IMR-90 (cell line): Measurements from ENCODE around the gene CCNK. TPM values are rescaled to one million over a fixed set of nuclear protein-coding genes. Genes with fewer than 3 reads are reported as not detected.

Experiments
- ATAC-seq: fragments of 200-7000 bp; cut with Tn5 transposase; 2 replicates; pipeline ENCODE4 v1.9.1; 2020; ENCODE audit warnings: low read depth, mild to moderate bottlenecking, moderate library complexity
- BruUV-seq: library from RNA; stranded (reverse); fragments of 400-500 nt; replicated peaks from 2 replicates; lab custom pipeline; 2021; lab: Mats Ljungman, UMichigan
- CTCF ChIA-PET: fragments of 300-600 bp; formaldehyde crosslinking; extraction: SDS; loops from one replicate; lab custom pipeline; 2021; ENCODE audit warnings: antibody characterized with exemption; lab: Yijun Ruan, JAX
- POLR2A ChIA-PET: fragments of 300-600 bp; sonication (Branson Sonifier 250); formaldehyde crosslinking; loops from one replicate; lab custom pipeline; 2022; ENCODE audit warnings: antibody characterized with exemption; ENCODE audit not compliant: unreplicated experiment; lab: Charles Lee
- DNase-seq: peaks from one replicate; pipeline ENCODE4 v3.0.0; 2013
- H2AFZ ChIP-seq: replicated peaks from 2 replicates; pipeline ENCODE3; 2013; ENCODE audit warnings: low read length, mild to moderate bottlenecking; ENCODE audit not compliant: poor library complexity
- H2AK5ac ChIP-seq: 2 replicates; pipeline ENCODE4 v1.6.1; 2013; ENCODE audit warnings: low read depth, low read length, inconsistent platforms
- H2AK9ac ChIP-seq: replicated peaks from 2 replicates; pipeline ENCODE3; 2013; ENCODE audit warnings: mild to moderate bottlenecking, low read depth, low read length, moderate library complexity; ENCODE audit not compliant: poor library complexity
- H2BK120ac ChIP-seq: 2 replicates; pipeline ENCODE4 v1.6.1; 2013; ENCODE audit warnings: low read depth, low read length, inconsistent platforms
- H2BK15ac ChIP-seq: 3 replicates; pipeline ENCODE4 v1.6.1; 2013; ENCODE audit warnings: low read depth, low read length, inconsistent platforms
- H2BK20ac ChIP-seq: 2 replicates; pipeline ENCODE4 v1.6.1; 2013; ENCODE audit warnings: low read depth, mild to moderate bottlenecking, inconsistent platforms, low read length, moderate library complexity
- H2BK5ac ChIP-seq: 2 replicates; pipeline ENCODE4 v1.6.1; 2013; ENCODE audit warnings: mild to moderate bottlenecking, low read depth, low read length, inconsistent platforms; ENCODE audit not compliant: poor library complexity, severe bottlenecking
- H3K14ac ChIP-seq: replicated peaks from 2 replicates; pipeline ENCODE4 v1.6.1; 2013; ENCODE audit warnings: low read depth, low read length, inconsistent platforms
- H3K18ac ChIP-seq: 2 replicates; pipeline ENCODE4 v1.6.1; 2013; ENCODE audit warnings: low read depth, low read length, control low read depth
- H3K23ac ChIP-seq: 2 replicates; pipeline ENCODE4 v1.6.1; 2013; ENCODE audit warnings: low read depth, low read length, inconsistent platforms
- H3K27ac ChIP-seq: 2 replicates; pipeline ENCODE4 v1.5.1; 2013; ENCODE audit warnings: mild to moderate bottlenecking, control low read depth, low read length; ENCODE audit not compliant: insufficient read depth
- H3K27me3 ChIP-seq: 2 replicates; pipeline ENCODE4 v1.6.1; 2013; ENCODE audit warnings: low read length; ENCODE audit not compliant: control insufficient read depth, insufficient read depth
- H3K36me3 ChIP-seq: 2 replicates; pipeline ENCODE4 v1.6.1; 2013; ENCODE audit warnings: low read length, mixed read lengths; ENCODE audit not compliant: control insufficient read depth, insufficient read depth
- H3K4ac ChIP-seq: 2 replicates; pipeline ENCODE4 v1.6.1; 2013; ENCODE audit warnings: low read depth, low read length, inconsistent platforms
- H3K4me1 ChIP-seq: 2 replicates; pipeline ENCODE4 v1.6.1; 2013; ENCODE audit warnings: low read length, mixed read lengths; ENCODE audit not compliant: control insufficient read depth, insufficient read depth
- H3K4me2 ChIP-seq: 2 replicates; pipeline ENCODE4 v1.6.1; 2013; ENCODE audit warnings: low read depth, mild to moderate bottlenecking, control low read depth, low read length, moderate library complexity
- H3K4me3 ChIP-seq: 2 replicates; pipeline ENCODE4 v1.5.1; 2013; ENCODE audit warnings: low read depth, mild to moderate bottlenecking, control low read depth, low read length, moderate library complexity; ENCODE audit not compliant: insufficient read depth
- H3K56ac ChIP-seq: 2 replicates; pipeline ENCODE4 v1.6.1; 2013; ENCODE audit warnings: low read length, inconsistent platforms; ENCODE audit not compliant: insufficient read depth; ENCODE audit errors: extremely low read depth
- H3K79me1 ChIP-seq, 2 experiments: 2 replicates each; pipeline ENCODE4 v1.6.1; 2013; ENCODE audit warnings: low read length in 2 of 2, inconsistent platforms in 1 of 2, low read depth in 1 of 2
- H3K9ac ChIP-seq: 2 replicates; pipeline ENCODE4 v1.6.1; 2013; ENCODE audit warnings: low read depth, low read length, control low read depth
- H3K9me1 ChIP-seq: 2 replicates; pipeline ENCODE4 v1.6.1; 2013; ENCODE audit warnings: low read length, inconsistent platforms; ENCODE audit not compliant: insufficient read depth
- H3K9me3 ChIP-seq: 2 replicates; pipeline ENCODE4 v1.6.1; 2013; ENCODE audit warnings: low read length; ENCODE audit not compliant: control insufficient read depth, insufficient read depth
- H4K20me1 ChIP-seq: 2 replicates; pipeline ENCODE4 v1.6.1; 2013; ENCODE audit warnings: low read length, inconsistent platforms; ENCODE audit not compliant: insufficient read depth
- H4K5ac ChIP-seq: 2 replicates; pipeline ENCODE4 v1.6.1; 2013; ENCODE audit warnings: mild to moderate bottlenecking, low read depth, low read length, control low read depth
- H4K8ac ChIP-seq, 2 experiments: 2 replicates each; pipeline ENCODE4 v1.6.1; 2013; ENCODE audit warnings: low read depth in 2 of 2, low read length in 2 of 2, control low read depth in 1 of 2, inconsistent platforms in 1 of 2
- H4K91ac ChIP-seq: 2 replicates; pipeline ENCODE4 v1.6.1; 2013; ENCODE audit warnings: low read depth, low read length, inconsistent platforms; ENCODE audit not compliant: insufficient read depth
- CEBPB ChIP-seq: IDR thresholded peaks from 2 replicates; pipeline ENCODE4 v1.6.1; 2012; ENCODE audit warnings: low read depth, low read length, improper control_type of control experiment
- CHD1 ChIP-seq: IDR thresholded peaks from 2 replicates; pipeline ENCODE4 v1.6.1; 2012; ENCODE audit warnings: low read depth, low read length, improper control_type of control experiment
- ELK1 ChIP-seq: fragments of 150-350 bp; IDR thresholded peaks from 2 replicates; pipeline ENCODE4 v1.6.1; 2016; ENCODE audit warnings: low read depth, mild to moderate bottlenecking, low read length, moderate library complexity, borderline replicate concordance
- FOS ChIP-seq: fragments of 150-350 bp; IDR thresholded peaks from 2 replicates; pipeline ENCODE4 v1.6.1; 2016; ENCODE audit warnings: low read depth, low read length
- MAFK ChIP-seq: IDR thresholded peaks from 2 replicates; pipeline ENCODE4 v1.6.1; 2012; ENCODE audit warnings: low read depth, low read length, improper control_type of control experiment
- MAZ ChIP-seq: IDR thresholded peaks from 2 replicates; pipeline ENCODE4 v1.6.1; 2012; ENCODE audit warnings: low read depth, mild to moderate bottlenecking, low read length, improper control_type of control experiment, moderate library complexity, borderline replicate concordance
- NFE2L2 ChIP-seq: fragments of 150-350 bp; IDR thresholded peaks from 2 replicates; pipeline ENCODE4 v1.6.1; 2016; ENCODE audit warnings: low read depth, mild to moderate bottlenecking, low read length
- RCOR1 ChIP-seq: IDR thresholded peaks from 2 replicates; pipeline ENCODE4 v1.6.1; 2012; ENCODE audit warnings: mild to moderate bottlenecking, low read length, improper control_type of control experiment; ENCODE audit not compliant: insufficient replicate concordance
- RFX5 ChIP-seq: IDR thresholded peaks from 2 replicates; pipeline ENCODE4 v1.8.0; 2012; ENCODE audit warnings: low read depth, mild to moderate bottlenecking, low read length, moderate library complexity
- SMC3 ChIP-seq: fragments of 150-350 bp; IDR thresholded peaks from 2 replicates; pipeline ENCODE4 v1.6.1; 2016; ENCODE audit warnings: low read depth, mild to moderate bottlenecking, antibody characterized with exemption, low read length, moderate library complexity
- WGBS, 2 experiments: methylation state at CpG; one replicate each; pipeline versions ENCODE4 v1.1.5 to v1.1.7; 2013; ENCODE audit warnings: missing lambda C conversion rate in 2 of 2; ENCODE audit not compliant: insufficient read length in 1 of 2; ENCODE audit errors: extremely low coverage in 2 of 2; 5-methylcytosine and 5-hydroxymethylcytosine counted together
- dilution Hi-C: fragments of 300-500 bp; cut with HindIII; formaldehyde crosslinking; loops from one replicate; pipeline ENCODE4 v1.14.3; 2018; ENCODE audit warnings: low sequenced_read_pairs; ENCODE audit not compliant: unreplicated experiment
- in situ Hi-C: fragments of 300-500 bp; cut with MboI; formaldehyde crosslinking; loops from 3 replicates; pipeline ENCODE4 v1.14.3; 2019; ENCODE audit warnings: low sequenced_read_pairs, inconsistent platforms, mixed read lengths
- intact Hi-C: fragments of 100-400 bp; cut with micrococcal nuclease; formaldehyde crosslinking; loops from 2 replicates; pipeline ENCODE4 v1.10.0; 2022
- polyA plus RNA-seq, 3 experiments: library from polyadenylated mRNA; depleted of rRNA; stranded (reverse); fragments of >200 nt; gene quantifications; 2 replicates each; pipeline ENCODE4 v1.2.3, GENCODE V29; 2012; ENCODE audit warnings: low replicate concordance in 1 of 3
- total RNA-seq: library from RNA; depleted of rRNA; stranded (reverse); fragments of >200 nt; gene quantifications from 2 replicates; pipeline ENCODE4 v1.2.3, GENCODE V29; 2012

CCNK gene
- total and polyA plus RNA-seq, 2 of the 4 experiments (the other 2 are of a cell fraction) = 18.8 to 38.3 TPM

- no peak for TF ChIP-seq SMC3
- no peak for TF ChIP-seq ELK1
- no peak for TF ChIP-seq MAFK
- no peak for TF ChIP-seq FOS
- TF ChIP-seq RCOR1 = no peak
- TF ChIP-seq RFX5 = no peak
- TF ChIP-seq MAZ = no peak
- TF ChIP-seq NFE2L2 = no peak
- no peak for TF ChIP-seq CHD1
- no peak for TF ChIP-seq CEBPB
- CTCF ChIA-PET = no interaction called here
- Histone ChIP-seq H3K9me1 (peaks cover 44% of the 10 kb centered on the region), H3K9ac (no peak overlapping the region), H3K23ac (no peak overlapping the region), H2AK9ac (no peak overlapping the region), H3K18ac (no peak overlapping the region), H2BK120ac (no peak overlapping the region), H3K56ac (no peak overlapping the region), H4K5ac (no peak overlapping the region), H4K20me1 (peaks cover 13% of the 10 kb centered on the region), H4K91ac (no peak overlapping the region), H3K79me1 (peaks cover 43 to 76% of the 10 kb centered on the region in 2 experiments), H3K14ac (no peak overlapping the region), H3K27me3 (no peaks in the 10 kb centered on the region), H3K36me3 (no peaks in the 10 kb centered on the region), H3K4me2 (no peak overlapping the region), H3K27ac (no peak overlapping the region), H2BK5ac (no peak overlapping the region), H2AFZ (no peak overlapping the region), H2BK20ac (no peak overlapping the region), H3K4me3 (no peak overlapping the region), H2BK15ac (no peak overlapping the region), H3K4ac (0 out of 2 replicates have a peak overlapping the region, but pooled peaks have one; percentile 29), H3K4me1 (peaks cover 45% of the 10 kb centered on the region), H3K9me3 (no peaks in the 10 kb centered on the region), H2AK5ac (no peak overlapping the region), H4K8ac (no peak overlapping the region)
- POLR2A ChIA-PET = interaction anchor here (0.6 kb wide), 1 partner anchor 217 kb away, joined by 3 read pairs; no protein-coding TSS in a partner anchor
- in situ Hi-C loops (no loop called here), intact Hi-C loops (loop anchor here (5.0 kb wide), 1 partner anchor 32 kb away; no protein-coding TSS in a partner anchor), dilution Hi-C loops (no loop called here)
- BruUV-seq = no TSS peak
- ATAC-seq = no peak
- WGBS, 2 experiments = 80% methylated on average over 6 of the region's 13 CpGs; no CpG with 5 or more reads in 1 of the 2 experiments
- DNase-seq = no peak
These were observed 53.7 kb downstream of the CCNK start for GRCh38 chr14:99534863-99535262.
